SK-N-SH (cell line): Measurements from ENCODE around the gene MLST8. TPM values are rescaled to one million over a fixed set of nuclear protein-coding genes. Genes with fewer than 3 reads are reported as not detected.

Source experiments
- CTCF ChIA-PET: fragments of 300-600, 350-600 bp; formaldehyde crosslinking; extraction: SDS; loops from one replicate; lab custom pipeline; 2021; lab: Yijun Ruan, JAX
- POLR2A ChIA-PET: fragments of 350-600 bp; sonication (Branson Sonifier 250); formaldehyde crosslinking; extraction: SDS; loops from one replicate; lab custom pipeline; 2020; ENCODE audit warnings: antibody characterized with exemption, inconsistent platforms; lab: Yijun Ruan, JAX
- DNase-seq: peaks from one replicate; pipeline ENCODE4 v3.0.0; 2012
- H2AFZ ChIP-seq: fragments of 200-600 bp; sonication (generic); 2 replicates; pipeline ENCODE4 v1.8.1; 2016; ENCODE audit warnings: antibody characterized with exemption, mild to moderate bottlenecking, low read depth
- H3F3A ChIP-seq: fragments of 200-600 bp; sonication (generic); replicated peaks from 2 replicates; pipeline ENCODE3; 2016; ENCODE audit warnings: antibody characterized with exemption, mild to moderate bottlenecking; ENCODE audit not compliant: insufficient read depth
- H3K27ac ChIP-seq, 2 experiments: fragments of 200-500 bp in 1 of 2; fragments of 200-600 bp in 1 of 2; sonication (Bioruptor generic) in 1 of 2; sonication (generic), shearing (Covaris generic) in 1 of 2; 2 replicates each; pipeline versions ENCODE4 v1.5.1 to v1.6.1; 2014 to 2016; ENCODE audit warnings: low read depth in 2 of 2, inconsistent platforms in 1 of 2, low read length in 1 of 2, mild to moderate bottlenecking in 1 of 2, mixed read lengths in 1 of 2
- H3K27me3 ChIP-seq: fragments of 200-600 bp; sonication (generic), shearing (Covaris generic); 2 replicates; pipeline ENCODE4 v1.6.1; 2016; ENCODE audit warnings: mixed run types; ENCODE audit not compliant: insufficient read depth
- H3K36me3 ChIP-seq, 2 experiments: fragments of 200-500 bp in 1 of 2; fragments of 200-600 bp in 1 of 2; sonication (Bioruptor generic) in 1 of 2; sonication (generic) in 1 of 2; replicated peaks in 1 of 2; 2 replicates each; pipeline versions ENCODE3 to v1.5.1; 2014 to 2016; ENCODE audit warnings: low read length in 1 of 2, mild to moderate bottlenecking in 1 of 2; ENCODE audit not compliant: insufficient read depth in 2 of 2, control insufficient read depth in 1 of 2
- H3K4me1 ChIP-seq, 2 experiments: fragments of 200-500 bp in 1 of 2; fragments of 200-600 bp in 1 of 2; sonication (Bioruptor generic) in 1 of 2; sonication (generic), shearing (Covaris generic) in 1 of 2; 2 replicates each; pipeline versions ENCODE4 v1.5.1 to v1.6.1; 2014 to 2016; ENCODE audit warnings: low read depth in 1 of 2, low read length in 1 of 2, mixed run types in 1 of 2; ENCODE audit not compliant: insufficient read depth in 2 of 2, control insufficient read depth in 1 of 2
- H3K4me2 ChIP-seq: fragments of 200-600 bp; sonication (generic), shearing (Covaris generic); 2 replicates; pipeline ENCODE4 v1.6.1; 2017; ENCODE audit warnings: mixed run types
- H3K4me3 ChIP-seq, 2 experiments: fragments of 200-500 bp in 1 of 2; fragments of 200-600 bp in 1 of 2; sonication (Bioruptor generic) in 1 of 2; sonication (generic), shearing (Covaris generic) in 1 of 2; 2 replicates each; pipeline versions ENCODE4 v1.5.1 to v1.8.1; 2014 to 2016; ENCODE audit warnings: low read depth in 2 of 2, inconsistent platforms in 1 of 2, low read length in 1 of 2, mild to moderate bottlenecking in 1 of 2, mixed read lengths in 1 of 2, moderate library complexity in 1 of 2
- H3K79me2 ChIP-seq: fragments of 200-600 bp; sonication (generic); 2 replicates; pipeline ENCODE4 v1.8.1; 2017; ENCODE audit warnings: mild to moderate bottlenecking; ENCODE audit not compliant: insufficient read depth
- H3K9ac ChIP-seq: fragments of 200-600 bp; sonication (generic); 2 replicates; pipeline ENCODE4 v1.6.1; 2017; ENCODE audit warnings: mixed run types
- H3K9me2 ChIP-seq: fragments of 200-600 bp; sonication (generic); 2 replicates; pipeline ENCODE4 v1.6.1; 2017; ENCODE audit warnings: mixed run types
- H3K9me3 ChIP-seq: fragments of 200-600 bp; sonication (generic); 2 replicates; pipeline ENCODE4 v1.6.1; 2017; ENCODE audit warnings: mixed run types, mild to moderate bottlenecking, moderate library complexity
- H4K20me1 ChIP-seq: fragments of 200-600 bp; sonication (generic); 2 replicates; pipeline ENCODE4 v1.6.1; 2017; ENCODE audit warnings: mild to moderate bottlenecking, mixed run types; ENCODE audit not compliant: insufficient read depth
- EZH2phosphoT487 ChIP-seq: fragments of 200-600 bp; sonication (generic); IDR thresholded peaks from 2 replicates; pipeline ENCODE4 v1.6.1; 2017; ENCODE audit warnings: low read depth, mixed run types, mild to moderate bottlenecking, antibody characterized with exemption, moderate library complexity, borderline replicate concordance
- FOXJ3 ChIP-seq: sonication (generic); formaldehyde crosslinking; IDR thresholded peaks from 2 replicates; pipeline ENCODE4 v1.5.1; 2020; ENCODE audit warnings: mild to moderate bottlenecking, missing genetic modification reagents
- FOXM1 ChIP-seq: IDR thresholded peaks from 2 replicates; pipeline ENCODE4 v1.4.0; 2012; ENCODE audit warnings: low read depth, mild to moderate bottlenecking
- JUND ChIP-seq: IDR thresholded peaks from 2 replicates; pipeline ENCODE4 v1.4.0; 2012
- NFIC ChIP-seq: IDR thresholded peaks from 2 replicates; pipeline ENCODE4 v1.4.0; 2012; ENCODE audit warnings: borderline replicate concordance
- NRF1 ChIP-seq: IDR thresholded peaks from 2 replicates; pipeline ENCODE4 v1.6.1; 2012; ENCODE audit warnings: low read depth, mild to moderate bottlenecking, low read length
- POLR2AphosphoS5 ChIP-seq: IDR thresholded peaks from 2 replicates; pipeline ENCODE4 v1.6.1; 2012; ENCODE audit warnings: low read depth, low read length
- RFX5 ChIP-seq: IDR thresholded peaks from 2 replicates; pipeline ENCODE4 v1.6.1; 2012; ENCODE audit warnings: mild to moderate bottlenecking, improper control_type of control experiment, low read length
- SIN3A ChIP-seq: IDR thresholded peaks from 2 replicates; pipeline ENCODE4 v1.6.1; 2012; ENCODE audit warnings: low read depth, mild to moderate bottlenecking, low read length, moderate library complexity, borderline replicate concordance
- SMC3 ChIP-seq: IDR thresholded peaks from 2 replicates; pipeline ENCODE4 v1.6.1; 2012; ENCODE audit warnings: low read depth, low read length, improper control_type of control experiment
- TEAD4 ChIP-seq: IDR thresholded peaks from 2 replicates; pipeline ENCODE4 v1.4.0; 2012; ENCODE audit warnings: mild to moderate bottlenecking, borderline replicate concordance; ENCODE audit not compliant: insufficient read depth
- WGBS: methylation state at CpG from one replicate; pipeline ENCODE4 v1.1.6; 2017; ENCODE audit warnings: low lambda C conversion rate; 5-methylcytosine and 5-hydroxymethylcytosine counted together
- polyA plus RNA-seq, 3 experiments: library from polyadenylated mRNA; depleted of rRNA; stranded (reverse); fragments of >200 nt; gene quantifications; 2 replicates each; pipeline ENCODE4 v1.2.3, GENCODE V29; 2012
- TF ChIP-seq, protein P1 (sequence below): IDR thresholded peaks from 2 replicates; pipeline ENCODE4 v1.4.0; 2012; ENCODE audit warnings: low read depth, borderline replicate concordance
- TF ChIP-seq, protein P2 (sequence below): fragments of 150-350 bp; IDR thresholded peaks from 2 replicates; pipeline ENCODE4 v1.6.1; 2016; ENCODE audit warnings: mild to moderate bottlenecking, low read depth, low read length
- TF ChIP-seq, protein P3 (sequence below): IDR thresholded peaks from 2 replicates; pipeline ENCODE4 v1.4.0; 2012; ENCODE audit warnings: low read depth
- TF ChIP-seq, protein P4 (sequence below): fragments of 200-600 bp; sonication (generic); IDR thresholded peaks from 2 replicates; pipeline ENCODE4 v1.6.1; 2017; ENCODE audit warnings: antibody characterized with exemption, mild to moderate bottlenecking, moderate library complexity

The MLST8 gene
- polyA plus RNA-seq, 1 of the 3 experiments (the other 2 are of a cell fraction): 85.4 TPM

DNA sequence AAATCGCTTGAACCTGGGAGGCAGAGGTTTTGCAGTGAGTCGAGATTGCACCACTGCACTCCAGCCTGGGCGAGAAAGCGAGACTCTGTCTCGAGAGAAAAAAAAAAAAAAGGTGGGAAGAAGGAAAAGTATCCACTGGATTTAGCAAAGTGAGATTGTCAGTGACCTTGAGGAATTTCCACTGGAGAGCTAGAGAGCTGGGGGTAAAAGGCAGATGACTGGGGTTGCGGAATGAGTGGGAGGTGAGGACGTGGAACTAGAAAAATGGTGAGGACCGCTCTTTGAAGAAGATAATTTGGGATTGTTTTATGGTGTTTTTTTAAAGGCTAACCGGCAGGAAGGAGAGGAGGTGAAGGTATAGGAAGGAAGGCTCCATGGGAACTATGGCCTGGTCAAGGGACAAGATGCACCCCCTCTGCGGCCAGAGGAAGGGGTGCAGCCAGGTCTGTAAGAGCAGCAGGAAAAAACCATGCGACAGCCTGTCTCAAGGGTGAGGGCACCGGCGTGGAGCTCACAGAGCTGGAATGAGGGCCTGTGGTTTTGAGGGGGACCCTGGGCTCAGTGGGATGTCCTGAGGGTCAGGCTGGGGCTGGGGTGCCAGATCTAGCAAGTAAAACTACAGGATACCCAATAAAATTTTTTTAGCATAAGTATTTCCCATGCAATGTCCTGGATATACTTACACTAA, 694 bp upstream of the MLST8 start:
- CTCF ChIA-PET: interaction anchor here (0.6 to 4.9 kb wide), 7 partner anchors 10 to 297 kb away, joined by 3 to 19 read pairs (median 3); partner anchors contain the start of gene ECI1
- Histone ChIP-seq H3K27ac (peak overlapping the region; percentile 84 to 97), H3K9me2 (no peaks in the 10 kb centered on the region)

More for the DNA sequence above, 694 bp upstream of the MLST8 start:
- Histone ChIP-seq H3K27me3 (no peaks in the 10 kb centered on the region), H3K4me2 (peak overlapping the region; percentile 85), H4K20me1 (no peaks in the 10 kb centered on the region), H3K36me3 (peaks cover 0 to 25% of the 10 kb centered on the region in 2 experiments), H3K9me3 (no peaks in the 10 kb centered on the region), H3F3A (peaks cover 6% of the 10 kb centered on the region), H2AFZ (peak overlapping the region; percentile 98), H3K79me2 (peaks cover 16% of the 10 kb centered on the region; the same call in 1 of the 2 replicates), H3K9ac (peak overlapping the region; percentile 94), H3K4me1 (peaks cover 0 to 19% of the 10 kb centered on the region in 2 experiments; a peak in 2 of 4 replicates), H3K4me3 (peak overlapping the region; percentile 75 to 76)
- DNase-seq: no peak
- 93% methylated on average over 13 of the region's 13 CpGs for WGBS
- POLR2A ChIA-PET: interaction anchor here (1.1 kb wide), 1 partner anchor 8 kb away, joined by 8 read pairs; the partner anchor contains the start of gene CASKIN1
- TF ChIP-seq SIN3A (no peak), TEAD4 (no peak), FOXJ3 (CRISPR knock-in tag) (no peak), NFIC (no peak), NRF1 (no peak), RFX5 (no peak), EZH2phosphoT487 (no peak), JUND (no peak), FOXM1 (no peak), POLR2AphosphoS5 (no peak), SMC3 (no peak)
- TF ChIP-seq, protein P1, sequence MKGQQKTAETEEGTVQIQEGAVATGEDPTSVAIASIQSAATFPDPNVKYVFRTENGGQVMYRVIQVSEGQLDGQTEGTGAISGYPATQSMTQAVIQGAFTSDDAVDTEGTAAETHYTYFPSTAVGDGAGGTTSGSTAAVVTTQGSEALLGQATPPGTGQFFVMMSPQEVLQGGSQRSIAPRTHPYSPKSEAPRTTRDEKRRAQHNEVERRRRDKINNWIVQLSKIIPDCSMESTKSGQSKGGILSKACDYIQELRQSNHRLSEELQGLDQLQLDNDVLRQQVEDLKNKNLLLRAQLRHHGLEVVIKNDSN: no peak
- TF ChIP-seq, protein P2, sequence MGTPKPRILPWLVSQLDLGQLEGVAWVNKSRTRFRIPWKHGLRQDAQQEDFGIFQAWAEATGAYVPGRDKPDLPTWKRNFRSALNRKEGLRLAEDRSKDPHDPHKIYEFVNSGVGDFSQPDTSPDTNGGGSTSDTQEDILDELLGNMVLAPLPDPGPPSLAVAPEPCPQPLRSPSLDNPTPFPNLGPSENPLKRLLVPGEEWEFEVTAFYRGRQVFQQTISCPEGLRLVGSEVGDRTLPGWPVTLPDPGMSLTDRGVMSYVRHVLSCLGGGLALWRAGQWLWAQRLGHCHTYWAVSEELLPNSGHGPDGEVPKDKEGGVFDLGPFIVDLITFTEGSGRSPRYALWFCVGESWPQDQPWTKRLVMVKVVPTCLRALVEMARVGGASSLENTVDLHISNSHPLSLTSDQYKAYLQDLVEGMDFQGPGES: no peak
- TF ChIP-seq, protein P3, sequence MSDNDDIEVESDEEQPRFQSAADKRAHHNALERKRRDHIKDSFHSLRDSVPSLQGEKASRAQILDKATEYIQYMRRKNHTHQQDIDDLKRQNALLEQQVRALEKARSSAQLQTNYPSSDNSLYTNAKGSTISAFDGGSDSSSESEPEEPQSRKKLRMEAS: no peak
- TF ChIP-seq, protein P4, sequence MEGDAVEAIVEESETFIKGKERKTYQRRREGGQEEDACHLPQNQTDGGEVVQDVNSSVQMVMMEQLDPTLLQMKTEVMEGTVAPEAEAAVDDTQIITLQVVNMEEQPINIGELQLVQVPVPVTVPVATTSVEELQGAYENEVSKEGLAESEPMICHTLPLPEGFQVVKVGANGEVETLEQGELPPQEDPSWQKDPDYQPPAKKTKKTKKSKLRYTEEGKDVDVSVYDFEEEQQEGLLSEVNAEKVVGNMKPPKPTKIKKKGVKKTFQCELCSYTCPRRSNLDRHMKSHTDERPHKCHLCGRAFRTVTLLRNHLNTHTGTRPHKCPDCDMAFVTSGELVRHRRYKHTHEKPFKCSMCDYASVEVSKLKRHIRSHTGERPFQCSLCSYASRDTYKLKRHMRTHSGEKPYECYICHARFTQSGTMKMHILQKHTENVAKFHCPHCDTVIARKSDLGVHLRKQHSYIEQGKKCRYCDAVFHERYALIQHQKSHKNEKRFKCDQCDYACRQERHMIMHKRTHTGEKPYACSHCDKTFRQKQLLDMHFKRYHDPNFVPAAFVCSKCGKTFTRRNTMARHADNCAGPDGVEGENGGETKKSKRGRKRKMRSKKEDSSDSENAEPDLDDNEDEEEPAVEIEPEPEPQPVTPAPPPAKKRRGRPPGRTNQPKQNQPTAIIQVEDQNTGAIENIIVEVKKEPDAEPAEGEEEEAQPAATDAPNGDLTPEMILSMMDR: no peak
